Measurements from ENCODE around the gene CCDC91.

CCDC91 gene

DNA sequence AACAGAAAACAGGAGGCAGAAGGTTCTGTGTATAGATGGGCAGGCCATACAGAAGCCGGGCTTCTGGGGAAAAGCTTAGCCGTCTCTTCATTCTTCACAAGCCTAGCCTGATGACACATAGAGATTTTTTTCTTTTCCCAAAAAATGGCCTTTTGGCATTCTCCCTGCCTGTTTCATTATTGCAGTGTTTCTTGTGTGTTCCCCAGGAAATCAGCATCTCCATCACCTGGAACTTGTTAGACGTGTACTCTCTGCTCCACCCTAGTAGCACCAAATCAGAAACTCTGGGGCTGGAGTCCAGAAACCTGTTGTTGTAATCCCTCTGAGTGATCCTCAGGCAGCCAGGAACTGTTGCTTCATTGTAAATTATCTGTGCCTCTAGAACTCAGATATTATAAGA, 388.1 kb downstream of the CCDC91 start:
- no peak for DNase-seq (ENCODE audit: low read depth, low spot score)

GRCh38 chr12:28578833-28579252, 388.6 kb downstream of the CCDC91 start:
- DNase-seq (ENCODE audit: low read depth, low spot score), result no peak

DNA sequence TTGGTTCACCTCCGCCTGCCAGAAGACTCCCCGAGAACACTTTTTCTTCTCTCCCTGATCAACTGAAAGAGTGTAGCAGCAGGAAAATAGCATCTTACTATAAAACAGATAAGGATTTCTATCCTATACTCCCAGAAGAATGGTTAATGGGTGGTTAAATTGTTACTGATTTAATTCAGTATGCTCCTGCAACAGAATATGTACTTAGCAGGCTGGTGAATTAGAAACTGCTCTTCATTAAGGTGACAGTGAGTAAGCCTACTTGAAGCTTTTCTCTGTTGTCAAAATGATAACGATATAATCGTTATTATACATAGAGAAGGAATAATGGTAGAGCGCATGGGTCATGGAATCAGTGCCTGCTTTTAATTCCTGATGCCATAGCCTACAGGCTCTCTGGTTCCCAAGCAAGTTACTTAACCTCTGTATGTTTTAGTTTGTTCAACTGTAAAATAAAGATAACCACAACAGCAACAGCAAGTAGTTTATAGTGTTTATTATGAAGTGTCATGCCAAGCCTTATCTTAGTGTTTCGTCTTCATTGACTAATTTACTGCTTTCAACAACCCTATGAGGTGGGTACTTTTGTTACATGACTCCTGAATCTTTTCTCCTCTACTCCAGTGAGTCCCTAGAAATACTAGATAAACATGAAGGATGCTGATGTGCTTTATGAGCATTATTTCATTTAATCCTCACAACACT, 392.6 kb downstream of the CCDC91 start:
- DNase-seq (ENCODE audit: low read depth, low spot score), result no peak

DNA sequence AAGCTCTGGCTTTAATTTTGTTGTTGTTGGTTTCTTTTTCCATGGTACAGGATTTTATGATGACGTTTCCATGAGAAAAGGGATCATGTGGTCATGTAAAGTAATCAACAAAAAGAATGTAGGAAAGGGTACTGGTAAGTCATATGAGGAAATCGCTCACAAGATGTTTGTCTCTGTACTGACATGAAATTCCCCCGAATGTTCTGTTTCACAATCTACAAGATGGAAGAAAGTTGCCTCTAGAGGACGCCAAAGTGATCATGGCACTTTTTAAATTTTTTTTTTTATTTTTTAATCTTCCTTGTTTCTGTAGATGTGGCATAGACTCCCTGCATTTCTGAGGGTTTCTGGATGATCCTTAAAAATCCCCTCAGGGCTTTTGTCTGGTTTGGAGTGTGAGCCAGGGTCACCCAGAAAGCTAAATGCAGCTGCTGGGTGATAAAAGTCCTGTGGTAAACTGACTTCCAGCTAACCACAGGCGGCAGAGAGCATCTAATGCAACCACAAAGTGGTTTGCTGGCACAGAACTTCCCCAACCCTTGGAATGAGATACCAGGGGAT, 393.5 kb downstream of the CCDC91 start:
- DNase-seq (ENCODE audit: low read depth, low spot score), result no peak

DNA sequence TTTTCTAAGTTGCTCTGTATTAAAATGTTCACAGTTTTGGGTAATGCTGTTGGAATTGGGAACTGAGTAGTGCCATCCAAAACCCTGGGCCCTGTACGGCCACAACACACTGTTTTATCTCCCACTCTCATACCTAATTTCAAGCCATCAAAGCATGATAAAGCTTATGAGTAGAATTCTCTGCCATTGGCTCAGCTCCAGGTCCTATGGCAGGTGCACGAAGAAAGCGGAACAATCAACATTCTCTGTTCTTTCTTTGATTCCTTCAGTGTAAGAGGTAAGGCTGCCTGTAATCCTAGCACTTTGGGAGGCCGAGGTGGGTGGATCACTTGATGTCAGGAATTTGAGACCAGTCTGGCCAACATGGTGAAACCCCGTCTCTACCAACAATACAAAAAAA, 394.9 kb downstream of the CCDC91 start:
- DNase-seq (ENCODE audit: low read depth, low spot score), result no peak

DNA sequence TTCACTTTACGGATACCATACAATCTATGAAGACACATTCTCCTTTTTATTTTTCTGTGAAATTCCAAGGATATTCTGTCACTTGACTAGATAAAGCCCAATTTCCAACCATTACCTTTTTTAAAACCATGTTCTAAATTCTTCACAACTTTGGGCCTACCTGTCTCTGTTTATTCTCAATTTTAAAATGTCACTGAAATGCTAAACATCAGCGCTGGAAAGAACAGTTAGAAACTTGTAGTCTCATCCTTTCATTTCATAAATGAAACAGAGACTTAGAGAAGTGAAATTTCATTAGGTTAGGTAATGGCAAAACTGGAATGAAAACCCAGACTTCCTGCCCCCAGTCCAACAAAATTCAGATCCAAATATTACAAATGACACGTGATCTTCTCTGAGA, 396.2 kb downstream of the CCDC91 start:
- DNase-seq (ENCODE audit: low read depth, low spot score), result no peak

DNA sequence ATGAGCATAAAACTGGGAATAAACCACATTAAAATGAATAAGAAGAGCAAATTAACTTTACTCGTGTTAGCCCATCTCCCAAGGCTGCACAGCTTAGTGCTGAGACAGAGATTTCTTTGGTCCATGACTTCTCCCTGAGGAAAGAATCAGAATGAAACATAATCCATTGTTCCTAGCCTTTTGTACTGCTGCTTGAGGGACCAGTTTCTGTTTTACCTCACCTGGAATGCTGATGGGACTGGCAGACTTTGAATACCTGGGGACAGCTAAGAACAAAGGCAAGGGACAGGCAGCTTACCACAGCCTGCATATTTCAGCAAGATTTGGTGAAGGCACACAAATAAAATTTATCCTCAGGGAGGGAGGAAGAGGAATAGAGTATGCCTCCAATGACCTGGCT, 401.6 kb downstream of the CCDC91 start:
- DNase-seq (ENCODE audit: low read depth, low spot score), result no peak

Measured in activated CD4-positive, CD25-positive, alpha-beta regulatory T cell treated with anti-CD3 and anti-CD28 coated beads, Interleukin-2, amount 50 U/mL, for 16 hours (primary cell).